Ishikawa (cell line): ENCODE results near the gene DAB2.

Source experiments
- CEBPB ChIP-seq: IDR thresholded peaks from 2 replicates; pipeline ENCODE4 v1.6.1; 2012
- CREB1 ChIP-seq: IDR thresholded peaks from 2 replicates; pipeline ENCODE4 v1.6.1; 2012; ENCODE audit warnings: low read depth
- EGR1 ChIP-seq: IDR thresholded peaks from 2 replicates; pipeline ENCODE4 v1.6.1; 2012
- EP300 ChIP-seq: IDR thresholded peaks from 2 replicates; pipeline ENCODE4 v1.6.1; 2012; ENCODE audit warnings: borderline replicate concordance
- FOXM1 ChIP-seq: IDR thresholded peaks from 2 replicates; pipeline ENCODE4 v1.6.1; 2012; ENCODE audit warnings: low read depth, borderline replicate concordance
- NFIC ChIP-seq: IDR thresholded peaks from 2 replicates; pipeline ENCODE4 v1.6.1; 2012
- RAD21 ChIP-seq: IDR thresholded peaks from 2 replicates; pipeline ENCODE4 v1.6.1; 2012; ENCODE audit warnings: low read depth
- TAF1 ChIP-seq: IDR thresholded peaks from 2 replicates; pipeline ENCODE4 v1.6.1; 2012; ENCODE audit warnings: low read depth, mild to moderate bottlenecking
- TCF12 ChIP-seq: IDR thresholded peaks from 2 replicates; pipeline ENCODE4 v1.6.1; 2012; ENCODE audit warnings: low read depth
- TEAD4 ChIP-seq: IDR thresholded peaks from 2 replicates; pipeline ENCODE4 v1.6.1; 2012
- YY1 ChIP-seq: IDR thresholded peaks from 2 replicates; pipeline ENCODE4 v1.6.1; 2012; ENCODE audit warnings: low read depth
- ZBTB7A ChIP-seq: IDR thresholded peaks from 2 replicates; pipeline ENCODE4 v1.6.1; 2012; ENCODE audit warnings: low read depth
- TF ChIP-seq, protein P1 (sequence below): IDR thresholded peaks from 2 replicates; pipeline ENCODE4 v1.6.1; 2012
- TF ChIP-seq, protein P2 (sequence below): IDR thresholded peaks from 2 replicates; pipeline ENCODE4 v1.6.1; 2012; ENCODE audit warnings: low read depth, mild to moderate bottlenecking
- TF ChIP-seq, protein P3 (sequence below): IDR thresholded peaks from 2 replicates; pipeline ENCODE4 v1.6.1; 2012

Gene DAB2

GRCh38 chr5:39439582-39440162 lies 14.9 kb upstream of the DAB2 start:
- TF ChIP-seq TCF12, result no peak
- no peak for TF ChIP-seq EP300
- TF ChIP-seq YY1, result no peak

DNA sequence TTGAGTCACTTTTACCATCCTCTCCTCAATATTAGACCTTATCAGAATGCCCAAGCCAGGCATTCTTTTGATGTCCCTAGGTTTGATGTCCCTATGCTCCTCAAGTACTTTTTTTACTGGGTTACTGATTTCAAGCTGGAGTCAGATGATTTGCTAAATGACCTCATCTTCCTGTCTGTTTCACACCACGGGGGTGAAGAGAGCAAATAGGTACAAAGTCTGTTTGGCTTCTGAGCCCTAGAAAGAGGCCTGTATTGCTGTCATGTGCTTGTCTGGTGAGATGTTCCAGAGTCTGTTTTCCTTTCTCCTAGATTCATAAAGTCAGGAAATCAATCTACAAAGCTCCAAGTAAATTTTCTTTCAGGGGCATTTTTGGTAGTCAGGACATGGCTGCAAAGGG lies 12.7 kb upstream of the DAB2 start:
- no peak for TF ChIP-seq EP300

DNA sequence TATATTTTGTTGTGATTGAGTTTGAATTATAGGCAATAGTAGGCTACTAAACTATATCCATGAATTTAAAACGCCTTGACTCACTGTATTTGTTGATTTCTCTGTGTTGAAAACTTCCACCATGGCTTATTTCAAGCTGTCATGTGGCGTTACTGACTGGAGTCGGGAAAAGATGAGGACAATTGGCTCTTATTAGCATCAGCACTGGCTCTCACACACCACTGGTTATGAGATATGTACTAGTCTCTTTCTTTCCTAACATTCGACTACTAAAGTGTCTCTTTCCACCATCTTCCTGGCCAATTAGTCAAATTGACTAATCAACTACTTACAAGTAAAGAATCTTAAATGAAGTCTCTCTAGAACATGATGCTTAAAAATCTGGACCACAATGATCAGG lies 9.1 kb upstream of the DAB2 start:
- TF ChIP-seq EP300 (no peak), NFIC (no peak)

DNA sequence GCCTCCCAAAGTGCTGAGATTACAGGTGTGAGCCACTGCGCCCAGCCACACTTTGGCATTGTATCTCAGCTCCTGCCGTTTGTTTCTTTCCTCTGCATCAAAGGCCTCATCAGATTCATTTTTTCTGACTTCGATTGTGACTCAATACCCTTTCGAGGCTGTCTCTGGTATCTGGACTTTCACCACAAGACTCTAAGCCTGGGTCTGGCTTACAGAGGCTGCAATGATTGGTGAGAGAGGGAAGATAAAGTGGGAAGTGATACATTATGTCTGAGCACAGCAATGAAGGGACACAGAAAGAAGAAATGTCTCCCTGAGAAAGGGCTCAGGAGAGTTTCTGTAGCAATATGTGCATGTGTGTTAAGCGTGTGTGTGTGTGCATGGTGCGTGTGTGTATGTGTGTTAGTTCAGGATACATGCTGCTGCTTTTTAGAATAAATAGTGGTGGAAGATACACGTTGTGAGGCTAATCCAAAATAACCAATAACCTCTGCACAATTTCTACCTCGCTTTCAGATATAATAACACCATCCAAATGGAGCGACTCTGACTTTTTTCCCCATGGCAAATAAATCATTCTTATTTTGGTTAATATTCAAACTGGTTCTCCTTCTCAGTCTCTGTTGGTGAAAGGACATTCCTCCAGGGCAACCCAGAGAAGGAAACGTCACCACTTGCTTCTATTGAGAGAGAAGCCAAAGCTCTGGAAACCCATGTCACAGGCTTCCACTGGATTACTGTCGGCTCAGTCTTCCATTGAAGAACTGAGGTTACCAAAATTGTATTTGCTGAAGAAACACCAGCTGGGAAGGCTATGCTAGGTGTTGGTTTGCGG lies 8.1 kb upstream of the DAB2 start:
- no peak for TF ChIP-seq NFIC
- TF ChIP-seq, protein P1, sequence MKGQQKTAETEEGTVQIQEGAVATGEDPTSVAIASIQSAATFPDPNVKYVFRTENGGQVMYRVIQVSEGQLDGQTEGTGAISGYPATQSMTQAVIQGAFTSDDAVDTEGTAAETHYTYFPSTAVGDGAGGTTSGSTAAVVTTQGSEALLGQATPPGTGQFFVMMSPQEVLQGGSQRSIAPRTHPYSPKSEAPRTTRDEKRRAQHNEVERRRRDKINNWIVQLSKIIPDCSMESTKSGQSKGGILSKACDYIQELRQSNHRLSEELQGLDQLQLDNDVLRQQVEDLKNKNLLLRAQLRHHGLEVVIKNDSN, result no peak
- no peak for TF ChIP-seq CEBPB
- no peak for TF ChIP-seq TEAD4
- TF ChIP-seq ZBTB7A, result no peak
- no peak for TF ChIP-seq TCF12
- TF ChIP-seq, protein P2, sequence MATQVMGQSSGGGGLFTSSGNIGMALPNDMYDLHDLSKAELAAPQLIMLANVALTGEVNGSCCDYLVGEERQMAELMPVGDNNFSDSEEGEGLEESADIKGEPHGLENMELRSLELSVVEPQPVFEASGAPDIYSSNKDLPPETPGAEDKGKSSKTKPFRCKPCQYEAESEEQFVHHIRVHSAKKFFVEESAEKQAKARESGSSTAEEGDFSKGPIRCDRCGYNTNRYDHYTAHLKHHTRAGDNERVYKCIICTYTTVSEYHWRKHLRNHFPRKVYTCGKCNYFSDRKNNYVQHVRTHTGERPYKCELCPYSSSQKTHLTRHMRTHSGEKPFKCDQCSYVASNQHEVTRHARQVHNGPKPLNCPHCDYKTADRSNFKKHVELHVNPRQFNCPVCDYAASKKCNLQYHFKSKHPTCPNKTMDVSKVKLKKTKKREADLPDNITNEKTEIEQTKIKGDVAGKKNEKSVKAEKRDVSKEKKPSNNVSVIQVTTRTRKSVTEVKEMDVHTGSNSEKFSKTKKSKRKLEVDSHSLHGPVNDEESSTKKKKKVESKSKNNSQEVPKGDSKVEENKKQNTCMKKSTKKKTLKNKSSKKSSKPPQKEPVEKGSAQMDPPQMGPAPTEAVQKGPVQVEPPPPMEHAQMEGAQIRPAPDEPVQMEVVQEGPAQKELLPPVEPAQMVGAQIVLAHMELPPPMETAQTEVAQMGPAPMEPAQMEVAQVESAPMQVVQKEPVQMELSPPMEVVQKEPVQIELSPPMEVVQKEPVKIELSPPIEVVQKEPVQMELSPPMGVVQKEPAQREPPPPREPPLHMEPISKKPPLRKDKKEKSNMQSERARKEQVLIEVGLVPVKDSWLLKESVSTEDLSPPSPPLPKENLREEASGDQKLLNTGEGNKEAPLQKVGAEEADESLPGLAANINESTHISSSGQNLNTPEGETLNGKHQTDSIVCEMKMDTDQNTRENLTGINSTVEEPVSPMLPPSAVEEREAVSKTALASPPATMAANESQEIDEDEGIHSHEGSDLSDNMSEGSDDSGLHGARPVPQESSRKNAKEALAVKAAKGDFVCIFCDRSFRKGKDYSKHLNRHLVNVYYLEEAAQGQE, result no peak
- TF ChIP-seq RAD21, result no peak
- TF ChIP-seq FOXM1, result no peak
- no peak for TF ChIP-seq EGR1
- TF ChIP-seq CREB1, result no peak
- TF ChIP-seq, protein P3, sequence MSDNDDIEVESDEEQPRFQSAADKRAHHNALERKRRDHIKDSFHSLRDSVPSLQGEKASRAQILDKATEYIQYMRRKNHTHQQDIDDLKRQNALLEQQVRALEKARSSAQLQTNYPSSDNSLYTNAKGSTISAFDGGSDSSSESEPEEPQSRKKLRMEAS, result no peak
- TF ChIP-seq TAF1, result no peak
- TF ChIP-seq EP300, result no peak
- no peak for TF ChIP-seq YY1

DNA sequence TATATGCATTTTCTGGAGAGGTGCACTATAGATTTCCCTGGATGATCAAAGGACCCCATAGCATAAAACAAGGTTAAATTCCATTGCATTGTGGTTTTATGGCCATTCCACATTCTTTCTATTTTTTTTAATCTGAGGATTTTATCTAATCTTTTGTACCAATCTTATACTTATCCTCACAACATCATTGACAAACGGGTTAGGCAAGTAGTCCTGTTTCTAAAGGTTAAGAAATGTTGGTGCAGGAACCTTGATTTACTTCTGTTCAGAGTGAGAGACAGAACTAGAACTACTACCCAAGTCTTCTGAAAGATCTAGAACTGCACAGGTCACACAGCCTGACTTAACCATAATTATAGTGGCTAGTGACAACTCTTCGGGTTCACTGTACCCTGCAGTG lies 5.7 kb upstream of the DAB2 start:
- TF ChIP-seq YY1 (no peak), EGR1 (no peak), ZBTB7A (no peak), CEBPB (no peak), NFIC (no peak), TAF1 (no peak), TCF12 (no peak), CREB1 (no peak), TEAD4 (no peak), EP300 (no peak), FOXM1 (no peak), RAD21 (no peak)
- TF ChIP-seq, protein P1, result no peak
- TF ChIP-seq, protein P3, result no peak
- TF ChIP-seq, protein P2, result no peak

- no peak for TF ChIP-seq EGR1
- no peak for TF ChIP-seq TAF1
- no peak for TF ChIP-seq CREB1
- TF ChIP-seq FOXM1, result no peak
- no peak for TF ChIP-seq EP300
- no peak for TF ChIP-seq TEAD4
- no peak for TF ChIP-seq RAD21
- TF ChIP-seq, protein P2, result no peak
- TF ChIP-seq, protein P3, result no peak
- no peak for TF ChIP-seq TCF12
- no peak for TF ChIP-seq NFIC
- no peak for TF ChIP-seq YY1
- no peak for TF ChIP-seq CEBPB
- no peak for TF ChIP-seq ZBTB7A
- TF ChIP-seq, protein P1, result no peak
These were observed 3.9 kb upstream of the DAB2 start for GRCh38 chr5:39428640-39429039.
